ENCODE results near the gene PELI2.

GRCh38 chr14:56108057-56108456 lies 10.2 kb upstream of the PELI2 start:
- TF ChIP-seq POLR2A (IDR thresholded peaks at IDR 0.05; ENCODE audit: low read length) = no peak
- no peak for TF ChIP-seq GATA1 (IDR thresholded peaks at IDR 0.05; ENCODE audit: low read depth, low read length)
